Neural progenitor cell (in vitro differentiated cells): ENCODE results near the gene TMEM165. TPM values are rescaled to one million over a fixed set of nuclear protein-coding genes. Genes with fewer than 3 reads are reported as not detected.

Experiments
- DNase-seq: peaks from one replicate; pipeline ENCODE4 v3.0.0-alpha.2; 2016; ENCODE audit warnings: low spot score
- H2AFZ ChIP-seq: fragments of 200-600 bp; sonication (generic); replicated peaks from 2 replicates; pipeline ENCODE4 v1.6.1; 2016; ENCODE audit warnings: antibody characterized with exemption
- H3F3A ChIP-seq: fragments of 200-600 bp; sonication (generic); 2 replicates; pipeline ENCODE4 v1.6.1; 2016; ENCODE audit warnings: antibody characterized with exemption, low read depth
- H3K27ac ChIP-seq: fragments of 200-600 bp; sonication (generic); 2 replicates; pipeline ENCODE4 v1.5.1; 2016; ENCODE audit warnings: mild to moderate bottlenecking
- H3K27me3 ChIP-seq: fragments of 200-600 bp; sonication (generic); 2 replicates; pipeline ENCODE4 v1.6.1; 2016; ENCODE audit warnings: mild to moderate bottlenecking, moderate library complexity
- H3K36me3 ChIP-seq: fragments of 200-600 bp; sonication (generic); 2 replicates; pipeline ENCODE4 v1.5.1; 2016
- H3K4me1 ChIP-seq: fragments of 200-600 bp; sonication (generic); 2 replicates; pipeline ENCODE4 v1.6.1; 2016; ENCODE audit warnings: mixed run types
- H3K4me2 ChIP-seq: fragments of 200-600 bp; sonication (generic); 2 replicates; pipeline ENCODE4 v1.6.1; 2016
- H3K4me3 ChIP-seq: fragments of 200-600 bp; sonication (generic); 2 replicates; pipeline ENCODE4 v1.5.1; 2016
- H3K79me2 ChIP-seq: fragments of 200-600 bp; sonication (generic); 2 replicates; pipeline ENCODE4 v1.6.1; 2016; ENCODE audit warnings: low read depth
- H3K9ac ChIP-seq: fragments of 200-600 bp; sonication (generic); 2 replicates; pipeline ENCODE4 v1.6.1; 2016
- H3K9me3 ChIP-seq: fragments of 200-600 bp; sonication (generic); 2 replicates; pipeline ENCODE4 v1.5.1; 2016; ENCODE audit warnings: low read depth
- H4K20me1 ChIP-seq: fragments of 200-600 bp; sonication (generic); 2 replicates; pipeline ENCODE4 v1.6.1; 2016; ENCODE audit warnings: low read depth
- H3K27ac Mint-ChIP-seq: 3 replicates; pipeline ENCODE4 v1.8.0; 2021; ENCODE audit warnings: mixed read lengths
- H3K27me3 Mint-ChIP-seq: 2 replicates; pipeline ENCODE4 v1.8.0; 2022; ENCODE audit warnings: low read depth, mild to moderate bottlenecking, inconsistent platforms, moderate library complexity, mixed read lengths; ENCODE audit not compliant: insufficient read depth
- H3K36me3 Mint-ChIP-seq: 3 replicates; pipeline ENCODE4 v1.8.0; 2021; ENCODE audit warnings: mixed read lengths
- H3K4me1 Mint-ChIP-seq: 3 replicates; pipeline ENCODE4 v1.8.0; 2021; ENCODE audit warnings: mixed read lengths
- H3K4me3 Mint-ChIP-seq: 3 replicates; pipeline ENCODE4 v1.8.0; 2021; ENCODE audit warnings: mild to moderate bottlenecking, moderate library complexity, mixed read lengths
- H3K9me3 Mint-ChIP-seq: 3 replicates; pipeline ENCODE4 v1.8.0; 2020; ENCODE audit warnings: mixed read lengths
- EZH2 ChIP-seq: fragments of 200-600 bp; sonication (generic); IDR thresholded peaks from 2 replicates; pipeline ENCODE4 v1.6.1; 2017; ENCODE audit warnings: antibody characterized with exemption, mild to moderate bottlenecking, moderate library complexity
- EZH2phosphoT487 ChIP-seq: fragments of 200-600 bp; sonication (generic); IDR thresholded peaks from 2 replicates; pipeline ENCODE4 v1.6.1; 2017; ENCODE audit warnings: antibody characterized with exemption
- total RNA-seq: library from RNA; depleted of rRNA; stranded (reverse); fragments of >200 nt; gene quantifications from 2 replicates; pipeline ENCODE4 v1.2.3, GENCODE V29; 2015; ENCODE audit warnings: low replicate concordance
- TF ChIP-seq, protein P1 (sequence below): fragments of 200-600 bp; sonication (generic); IDR thresholded peaks from 2 replicates; pipeline ENCODE4 v1.5.1; 2017; ENCODE audit warnings: antibody characterized with exemption, mild to moderate bottlenecking

Gene TMEM165
- total RNA-seq, 1 donor from 2014 or later = 110 TPM

GRCh38 chr4:55378617-55379467 lies 16.9 kb upstream of the TMEM165 start:
- no peak for DNase-seq
- Histone ChIP-seq H3K4me1 (peaks cover 8% of the 10 kb centered on the region), H3K36me3 (no peaks in the 10 kb centered on the region), H4K20me1 (no peaks in the 10 kb centered on the region), H3K27ac (no peak overlapping the region), H3K27me3 (no peaks in the 10 kb centered on the region), H2AFZ (no peak overlapping the region), H3K4me2 (no peak overlapping the region), H3K4me3 (no peak overlapping the region), H3K9me3 (no peaks in the 10 kb centered on the region), H3K79me2 (no peaks in the 10 kb centered on the region), H3F3A (peaks cover 4% of the 10 kb centered on the region), H3K9ac (no peak overlapping the region)
- Mint-ChIP-seq H3K4me1 (no peaks in the 10 kb centered on the region), H3K9me3 (no peaks in the 10 kb centered on the region), H3K36me3 (no peaks in the 10 kb centered on the region), H3K27ac (no peak overlapping the region), H3K27me3 (no peaks in the 10 kb centered on the region), H3K4me3 (no peak overlapping the region)
- no peak for TF ChIP-seq EZH2
- TF ChIP-seq, protein P1, sequence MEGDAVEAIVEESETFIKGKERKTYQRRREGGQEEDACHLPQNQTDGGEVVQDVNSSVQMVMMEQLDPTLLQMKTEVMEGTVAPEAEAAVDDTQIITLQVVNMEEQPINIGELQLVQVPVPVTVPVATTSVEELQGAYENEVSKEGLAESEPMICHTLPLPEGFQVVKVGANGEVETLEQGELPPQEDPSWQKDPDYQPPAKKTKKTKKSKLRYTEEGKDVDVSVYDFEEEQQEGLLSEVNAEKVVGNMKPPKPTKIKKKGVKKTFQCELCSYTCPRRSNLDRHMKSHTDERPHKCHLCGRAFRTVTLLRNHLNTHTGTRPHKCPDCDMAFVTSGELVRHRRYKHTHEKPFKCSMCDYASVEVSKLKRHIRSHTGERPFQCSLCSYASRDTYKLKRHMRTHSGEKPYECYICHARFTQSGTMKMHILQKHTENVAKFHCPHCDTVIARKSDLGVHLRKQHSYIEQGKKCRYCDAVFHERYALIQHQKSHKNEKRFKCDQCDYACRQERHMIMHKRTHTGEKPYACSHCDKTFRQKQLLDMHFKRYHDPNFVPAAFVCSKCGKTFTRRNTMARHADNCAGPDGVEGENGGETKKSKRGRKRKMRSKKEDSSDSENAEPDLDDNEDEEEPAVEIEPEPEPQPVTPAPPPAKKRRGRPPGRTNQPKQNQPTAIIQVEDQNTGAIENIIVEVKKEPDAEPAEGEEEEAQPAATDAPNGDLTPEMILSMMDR = no peak
- TF ChIP-seq EZH2phosphoT487 = no peak

DNA sequence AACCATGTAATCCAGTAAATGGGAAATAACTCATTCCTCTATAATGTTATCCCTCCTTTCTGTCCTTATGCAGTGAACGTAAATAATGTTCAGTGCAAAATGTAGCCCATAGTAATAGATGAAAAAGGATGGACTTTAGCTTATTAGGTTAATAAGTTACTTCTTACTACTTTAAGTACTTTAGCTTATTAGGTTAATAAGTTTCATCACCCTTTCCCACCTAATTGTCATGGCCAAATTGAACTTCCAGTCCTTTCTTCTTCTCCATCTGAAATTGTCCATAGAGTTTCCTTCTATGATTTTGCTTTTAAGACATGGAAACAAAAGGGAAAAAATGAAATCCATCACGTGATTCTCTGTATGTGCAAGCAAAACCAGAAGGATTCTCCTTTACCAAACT lies 15.2 kb upstream of the TMEM165 start:
- Histone ChIP-seq H3K27me3 (no peaks in the 10 kb centered on the region), H3K36me3 (no peaks in the 10 kb centered on the region), H4K20me1 (no peaks in the 10 kb centered on the region), H2AFZ (no peak overlapping the region), H3K4me1 (peaks cover 8% of the 10 kb centered on the region), H3K4me3 (no peak overlapping the region), H3F3A (peaks cover 4% of the 10 kb centered on the region), H3K9ac (no peak overlapping the region), H3K9me3 (no peaks in the 10 kb centered on the region), H3K27ac (no peak overlapping the region), H3K4me2 (no peak overlapping the region), H3K79me2 (no peaks in the 10 kb centered on the region)
- Mint-ChIP-seq H3K36me3 (no peaks in the 10 kb centered on the region), H3K27me3 (no peaks in the 10 kb centered on the region), H3K9me3 (no peaks in the 10 kb centered on the region), H3K4me3 (no peak overlapping the region), H3K4me1 (no peaks in the 10 kb centered on the region), H3K27ac (no peak overlapping the region)
- TF ChIP-seq EZH2 = no peak
- TF ChIP-seq, protein P1 = no peak
- no peak for TF ChIP-seq EZH2phosphoT487
- no peak for DNase-seq

DNA sequence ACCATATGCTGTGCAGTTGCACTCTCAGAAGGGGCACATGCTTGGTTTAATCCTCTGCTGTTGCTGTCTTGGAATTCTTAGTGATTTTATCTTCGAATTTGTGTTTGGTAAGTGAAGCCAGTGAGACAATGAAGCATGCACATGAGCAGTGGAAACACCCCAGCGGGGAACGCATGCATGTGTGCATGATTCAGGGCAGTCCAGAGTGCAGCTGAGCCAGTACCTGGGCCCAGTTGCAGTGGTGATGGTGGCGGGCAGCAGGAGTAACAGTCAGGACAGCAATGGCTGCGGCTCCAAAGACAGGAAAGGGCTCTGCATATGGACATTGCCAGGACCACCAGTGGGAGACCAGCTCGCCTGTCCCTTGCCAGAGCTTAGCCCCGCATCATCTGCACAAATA lies 14.3 kb upstream of the TMEM165 start:
- no peaks in the 10 kb centered on the region for H3K9me3 Mint-ChIP-seq
- H3K4me3 Mint-ChIP-seq = no peak overlapping the region
- DNase-seq = no peak
- H3K27ac ChIP-seq = no peak overlapping the region
- H3K4me1 Mint-ChIP-seq = no peaks in the 10 kb centered on the region
- no peaks in the 10 kb centered on the region for H3K36me3 ChIP-seq
- no peaks in the 10 kb centered on the region for H4K20me1 ChIP-seq
- H2AFZ ChIP-seq = peak overlapping the region; percentile 66
- H3K4me1 ChIP-seq = peaks cover 6% of the 10 kb centered on the region
- no peaks in the 10 kb centered on the region for H3K27me3 ChIP-seq
- peaks cover 4% of the 10 kb centered on the region for H3F3A ChIP-seq
- no peaks in the 10 kb centered on the region for H3K36me3 Mint-ChIP-seq
- TF ChIP-seq, protein P1 = no peak
- TF ChIP-seq EZH2 = no peak
- no peak for TF ChIP-seq EZH2phosphoT487
- no peak overlapping the region for H3K27ac Mint-ChIP-seq
- no peak overlapping the region for H3K9ac ChIP-seq
- H3K9me3 ChIP-seq = no peaks in the 10 kb centered on the region
- no peak overlapping the region for H3K4me3 ChIP-seq
- H3K4me2 ChIP-seq = no peak overlapping the region
- H3K79me2 ChIP-seq = no peaks in the 10 kb centered on the region
- H3K27me3 Mint-ChIP-seq = no peaks in the 10 kb centered on the region
